ENCODE data around the gene PLCL2.

- TF ChIP-seq CTCF (IDR thresholded peaks at IDR 0.05 in 8 of 11, conservative IDR thresholded peaks at IDR 0.05 in 3 of 11) (no peak), POLR2A (IDR thresholded peaks at IDR 0.05) (no peak)
Measured at GRCh38 chr3:17057321-17057720, 172.6 kb downstream of the PLCL2 start.

Data from spleen (tissue), 7 donors.